ENCODE results near the gene EIF2B4. TPM values are rescaled to one million over a fixed set of nuclear protein-coding genes. Genes with fewer than 3 reads are reported as not detected.

Gene EIF2B4
- total and polyA plus RNA-seq, 2 of the 13 experiments (the other 11 are each of a cell fraction or from before 2014, with no cell fraction given): 91.5 to 96.4 TPM

DNA sequence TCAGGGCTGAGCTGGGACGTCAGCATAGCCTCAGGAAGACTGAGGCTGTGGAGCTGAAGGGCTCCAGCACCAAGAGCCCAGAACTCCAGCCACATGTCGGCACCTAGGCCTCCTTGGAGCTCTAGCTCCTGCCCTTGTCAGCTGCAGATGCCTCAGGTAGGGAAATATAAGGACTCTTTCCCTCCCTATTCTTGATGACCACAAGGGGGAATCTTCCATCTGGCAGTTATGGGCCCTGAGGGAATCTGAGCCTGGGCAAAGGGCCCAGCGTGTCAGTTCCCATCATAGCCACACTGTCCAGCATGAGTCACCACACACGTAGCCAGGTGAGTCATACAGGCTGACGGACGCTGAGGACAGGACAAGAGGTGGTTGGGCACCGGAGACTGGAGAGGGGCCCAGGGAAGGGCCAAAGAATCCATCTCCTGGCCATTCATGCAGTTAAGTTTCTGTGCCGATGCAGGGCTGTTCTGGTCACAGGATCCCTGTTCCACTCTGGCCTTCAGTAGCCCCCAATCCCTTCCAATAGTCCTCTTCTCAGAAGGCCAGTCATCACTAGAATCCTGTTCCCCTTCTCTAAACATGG is 49.1 kb downstream of the EIF2B4 start (continued):
- TF ChIP-seq, protein P1, sequence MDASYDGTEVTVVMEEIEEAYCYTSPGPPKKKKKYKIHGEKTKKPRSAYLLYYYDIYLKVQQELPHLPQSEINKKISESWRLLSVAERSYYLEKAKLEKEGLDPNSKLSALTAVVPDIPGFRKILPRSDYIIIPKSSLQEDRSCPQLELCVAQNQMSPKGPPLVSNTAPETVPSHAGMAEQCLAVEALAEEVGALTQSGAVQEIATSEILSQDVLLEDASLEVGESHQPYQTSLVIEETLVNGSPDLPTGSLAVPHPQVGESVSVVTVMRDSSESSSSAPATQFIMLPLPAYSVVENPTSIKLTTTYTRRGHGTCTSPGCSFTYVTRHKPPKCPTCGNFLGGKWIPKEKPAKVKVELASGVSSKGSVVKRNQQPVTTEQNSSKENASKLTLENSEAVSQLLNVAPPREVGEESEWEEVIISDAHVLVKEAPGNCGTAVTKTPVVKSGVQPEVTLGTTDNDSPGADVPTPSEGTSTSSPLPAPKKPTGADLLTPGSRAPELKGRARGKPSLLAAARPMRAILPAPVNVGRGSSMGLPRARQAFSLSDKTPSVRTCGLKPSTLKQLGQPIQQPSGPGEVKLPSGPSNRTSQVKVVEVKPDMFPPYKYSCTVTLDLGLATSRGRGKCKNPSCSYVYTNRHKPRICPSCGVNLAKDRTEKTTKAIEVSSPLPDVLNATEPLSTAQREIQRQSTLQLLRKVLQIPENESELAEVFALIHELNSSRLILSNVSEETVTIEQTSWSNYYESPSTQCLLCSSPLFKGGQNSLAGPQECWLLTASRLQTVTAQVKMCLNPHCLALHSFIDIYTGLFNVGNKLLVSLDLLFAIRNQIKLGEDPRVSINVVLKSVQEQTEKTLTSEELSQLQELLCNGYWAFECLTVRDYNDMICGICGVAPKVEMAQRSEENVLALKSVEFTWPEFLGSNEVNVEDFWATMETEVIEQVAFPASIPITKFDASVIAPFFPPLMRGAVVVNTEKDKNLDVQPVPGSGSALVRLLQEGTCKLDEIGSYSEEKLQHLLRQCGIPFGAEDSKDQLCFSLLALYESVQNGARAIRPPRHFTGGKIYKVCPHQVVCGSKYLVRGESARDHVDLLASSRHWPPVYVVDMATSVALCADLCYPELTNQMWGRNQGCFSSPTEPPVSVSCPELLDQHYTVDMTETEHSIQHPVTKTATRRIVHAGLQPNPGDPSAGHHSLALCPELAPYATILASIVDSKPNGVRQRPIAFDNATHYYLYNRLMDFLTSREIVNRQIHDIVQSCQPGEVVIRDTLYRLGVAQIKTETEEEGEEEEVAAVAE (CRISPR knock-in tag; IDR thresholded peaks at IDR 0.05; ENCODE audit: borderline replicate concordance): peak; percentile 58
- TF ChIP-seq ZNF124 (CRISPR knock-in tag; IDR thresholded peaks at IDR 0.05) (0 out of 2 replicates have a peak, but pooled peaks have one; percentile 42), MEIS1 (CRISPR knock-in tag; IDR thresholded peaks at IDR 0.05; ENCODE audit: borderline replicate concordance) (peak; percentile 89; the same call in 1 of the 2 replicates), LCORL (IDR thresholded peaks at IDR 0.05) (no peak), LCORL (CRISPR knock-in tag; IDR thresholded peaks at IDR 0.05) (peak; percentile 94; the same call in 1 of the 2 replicates), WIZ (CRISPR knock-in tag; IDR thresholded peaks at IDR 0.05) (no peak; the same call in 1 of the 2 replicates), RBFOX2 (IDR thresholded peaks at IDR 0.05; ENCODE audit: low read depth, low read length) (no peak), BRCA1 (CRISPR knock-in tag; IDR thresholded peaks at IDR 0.05) (no peak), RAD51 (IDR thresholded peaks at IDR 0.05; ENCODE audit: borderline replicate concordance) (no peak), KLF12 (CRISPR knock-in tag; IDR thresholded peaks at IDR 0.05; ENCODE audit: borderline replicate concordance) (no peak), ZSCAN20 (CRISPR knock-in tag; IDR thresholded peaks at IDR 0.05; ENCODE audit: borderline replicate concordance) (no peak), ZNF878 (CRISPR knock-in tag; IDR thresholded peaks at IDR 0.05) (0 out of 2 replicates have a peak, but pooled peaks have one; percentile 26), ZNF629 (CRISPR knock-in tag; conservative IDR thresholded peaks at IDR 0.05) (no peak), ZNF17 (CRISPR knock-in tag; IDR thresholded peaks at IDR 0.05) (no peak), JARID2 (CRISPR knock-in tag; IDR thresholded peaks at IDR 0.05; ENCODE audit: insufficient replicate concordance) (no peak), ZKSCAN1 (IDR thresholded peaks at IDR 0.05; ENCODE audit: low read length) (0 out of 2 replicates have a peak, but pooled peaks have one; percentile 54), ZNF572 (CRISPR knock-in tag; IDR thresholded peaks at IDR 0.05) (no peak), CSRNP1 (CRISPR knock-in tag; IDR thresholded peaks at IDR 0.05) (no peak), ZNF225 (CRISPR knock-in tag; IDR thresholded peaks at IDR 0.05) (no peak), CHD2 (IDR thresholded peaks at IDR 0.05; ENCODE audit: low read depth, low read length) (no peak), ZSCAN9 (CRISPR knock-in tag; IDR thresholded peaks at IDR 0.05; ENCODE audit: borderline replicate concordance) (peak; percentile 87; the same call in 1 of the 2 replicates), CHCHD3 (CRISPR knock-in tag; IDR thresholded peaks at IDR 0.05) (0 out of 2 replicates have a peak, but pooled peaks have one; percentile 28), PHB2 (IDR thresholded peaks at IDR 0.05; ENCODE audit: partially characterized antibody) (no peak)
- TF ChIP-seq, protein P2, sequence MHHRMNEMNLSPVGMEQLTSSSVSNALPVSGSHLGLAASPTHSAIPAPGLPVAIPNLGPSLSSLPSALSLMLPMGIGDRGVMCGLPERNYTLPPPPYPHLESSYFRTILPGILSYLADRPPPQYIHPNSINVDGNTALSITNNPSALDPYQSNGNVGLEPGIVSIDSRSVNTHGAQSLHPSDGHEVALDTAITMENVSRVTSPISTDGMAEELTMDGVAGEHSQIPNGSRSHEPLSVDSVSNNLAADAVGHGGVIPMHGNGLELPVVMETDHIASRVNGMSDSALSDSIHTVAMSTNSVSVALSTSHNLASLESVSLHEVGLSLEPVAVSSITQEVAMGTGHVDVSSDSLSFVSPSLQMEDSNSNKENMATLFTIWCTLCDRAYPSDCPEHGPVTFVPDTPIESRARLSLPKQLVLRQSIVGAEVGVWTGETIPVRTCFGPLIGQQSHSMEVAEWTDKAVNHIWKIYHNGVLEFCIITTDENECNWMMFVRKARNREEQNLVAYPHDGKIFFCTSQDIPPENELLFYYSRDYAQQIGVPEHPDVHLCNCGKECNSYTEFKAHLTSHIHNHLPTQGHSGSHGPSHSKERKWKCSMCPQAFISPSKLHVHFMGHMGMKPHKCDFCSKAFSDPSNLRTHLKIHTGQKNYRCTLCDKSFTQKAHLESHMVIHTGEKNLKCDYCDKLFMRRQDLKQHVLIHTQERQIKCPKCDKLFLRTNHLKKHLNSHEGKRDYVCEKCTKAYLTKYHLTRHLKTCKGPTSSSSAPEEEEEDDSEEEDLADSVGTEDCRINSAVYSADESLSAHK (CRISPR knock-in tag; IDR thresholded peaks at IDR 0.05; ENCODE audit: borderline replicate concordance): no peak
